ENCODE results near the gene MCM5. TPM values are rescaled to one million over a fixed set of nuclear protein-coding genes. Genes with fewer than 3 reads are reported as not detected.

MCM5 gene
- total and polyA plus RNA-seq, 2 experiments from 2014 or later: 26.2 to 82.1 TPM

- Histone ChIP-seq H3K4me1 (ENCODE audit: low read depth) (peaks cover 6% of the 10 kb centered on the region), H3K27me3 (no peaks in the 10 kb centered on the region), H3K36me3 (peaks cover 2% of the 10 kb centered on the region), H3K27ac (no peak overlapping the region), H3K4me3 (no peak overlapping the region), H3K9me3 (ENCODE audit: low read depth) (no peaks in the 10 kb centered on the region)
- no peak for DNase-seq (ENCODE audit: low read depth in 1 of 2, low spot score in 1 of 2)
- no peak for TF ChIP-seq CTCF (IDR thresholded peaks at IDR 0.05; ENCODE audit: low read depth, low read length)
These were observed 24.1 kb downstream of the MCM5 start for GRCh38 chr22:35424081-35424480.

- Histone ChIP-seq H3K27me3 (no peaks in the 10 kb centered on the region), H3K27ac (no peak overlapping the region), H3K36me3 (peaks cover 2% of the 10 kb centered on the region), H3K9me3 (ENCODE audit: low read depth) (no peaks in the 10 kb centered on the region), H3K4me3 (no peak overlapping the region), H3K4me1 (ENCODE audit: low read depth) (peaks cover 6% of the 10 kb centered on the region)
- no peak for TF ChIP-seq CTCF (IDR thresholded peaks at IDR 0.05; ENCODE audit: low read depth, low read length)
- DNase-seq (ENCODE audit: low read depth in 1 of 2, low spot score in 1 of 2): no peak
These were observed 24.8 kb downstream of the MCM5 start for GRCh38 chr22:35424761-35425160.

- no peak for TF ChIP-seq CTCF (IDR thresholded peaks at IDR 0.05; ENCODE audit: low read depth, low read length)
- H3K36me3 ChIP-seq: peaks cover 2% of the 10 kb centered on the region
- no peak for DNase-seq (ENCODE audit: low read depth in 1 of 2, low spot score in 1 of 2)
- no peak overlapping the region for H3K4me3 ChIP-seq
- H3K27me3 ChIP-seq: no peaks in the 10 kb centered on the region
- H3K4me1 ChIP-seq (ENCODE audit: low read depth): peaks cover 6% of the 10 kb centered on the region
- H3K27ac ChIP-seq: no peak overlapping the region
- H3K9me3 ChIP-seq (ENCODE audit: low read depth): no peaks in the 10 kb centered on the region
These were observed 25.6 kb downstream of the MCM5 start for GRCh38 chr22:35425546-35425945.

GRCh38 chr22:35425971-35426800 is 26.2 kb downstream of the MCM5 start:
- H3K4me3 ChIP-seq: no peak overlapping the region
- no peak for DNase-seq (ENCODE audit: low read depth in 1 of 2, low spot score in 1 of 2)
- peaks cover 6% of the 10 kb centered on the region for H3K4me1 ChIP-seq (ENCODE audit: low read depth)
- peaks cover 2% of the 10 kb centered on the region for H3K36me3 ChIP-seq
- H3K9me3 ChIP-seq (ENCODE audit: low read depth): no peaks in the 10 kb centered on the region
- no peaks in the 10 kb centered on the region for H3K27me3 ChIP-seq
- TF ChIP-seq CTCF (IDR thresholded peaks at IDR 0.05; ENCODE audit: low read depth, low read length): no peak
- H3K27ac ChIP-seq: peak overlapping the region; percentile 69

- Histone ChIP-seq H3K36me3 (peaks cover 2% of the 10 kb centered on the region), H3K27ac (peak overlapping the region; percentile 69), H3K4me3 (no peak overlapping the region), H3K9me3 (ENCODE audit: low read depth) (no peaks in the 10 kb centered on the region), H3K4me1 (ENCODE audit: low read depth) (peaks cover 6% of the 10 kb centered on the region), H3K27me3 (no peaks in the 10 kb centered on the region)
- TF ChIP-seq CTCF (IDR thresholded peaks at IDR 0.05; ENCODE audit: low read depth, low read length): no peak
- peak in 1 of 2 donors; percentile 35 for DNase-seq (ENCODE audit: low read depth in 1 of 2, low spot score in 1 of 2)
These were observed 26.8 kb downstream of the MCM5 start for GRCh38 chr22:35426801-35427140.
